ENCODE results near the gene CCDC97. TPM values are rescaled to one million over a fixed set of nuclear protein-coding genes. Genes with fewer than 3 reads are reported as not detected.

The CCDC97 gene
- total and polyA plus RNA-seq, 2 of the 8 experiments (the other 6 are each of a cell fraction or from before 2014, with no cell fraction given): 19.8 to 27.1 TPM

DNA sequence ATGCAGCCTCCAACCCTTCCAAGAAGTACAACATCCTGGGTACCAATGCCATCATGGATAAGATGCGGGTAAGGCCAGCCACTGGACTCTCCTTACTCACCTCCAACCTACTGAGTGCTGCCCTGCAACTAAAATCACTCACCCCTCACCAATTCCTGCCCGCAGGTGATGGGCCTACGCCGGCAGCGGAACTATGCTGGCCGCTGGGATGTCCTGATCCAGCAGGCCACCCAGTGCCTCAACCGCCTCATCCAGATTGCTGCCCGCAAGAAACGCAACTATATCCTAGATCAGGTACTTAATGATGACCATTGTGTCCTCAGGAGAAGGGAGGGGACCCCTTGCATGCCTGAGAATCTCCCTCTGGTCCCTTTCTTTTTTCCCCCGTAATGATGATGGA, 15.6 kb upstream of the CCDC97 start:
- H3K79me2 ChIP-seq (ENCODE audit: control insufficient read depth in 1 of 2, insufficient read depth in 2 of 2, low read length in 2 of 2): 0 out of 4 replicates have a peak, but pooled peaks cover 0 to 7% of the 10 kb centered on the region in 2 experiments
- H4K91ac ChIP-seq (replicated peaks; ENCODE audit: insufficient read length, low read length): no peak overlapping the region
- H3K36me3 ChIP-seq (ENCODE audit: control insufficient read depth in 2 of 4, insufficient read depth in 4 of 4, low read length in 3 of 4): peaks cover 71 to 99% (median 92%) of the 10 kb centered on the region in 4 experiments
- H3K23ac ChIP-seq (ENCODE audit: insufficient read length): no peak overlapping the region
- H3K14ac ChIP-seq (ENCODE audit: insufficient read length): no peak overlapping the region
- ChIA-PET POLR2A (ENCODE audit: partially characterized antibody) (interaction anchor here (0.6 to 38.6 kb wide), 3 partner anchors 9 to 114 kb away, joined by 3 to 579 read pairs (median 579); partner anchors contain the start of genes CCDC97 and HNRNPUL1), CTCF (ENCODE audit: partially characterized antibody) (interaction anchor here (0.9 to 7.8 kb wide), 2 partner anchors 12 to 88 kb away, joined by 3 to 63 read pairs; no protein-coding TSS in a partner anchor)
- no peak overlapping the region for H2BK12ac ChIP-seq (ENCODE audit: low read depth, low read length)
- no peak overlapping the region for H3K27ac ChIP-seq (ENCODE audit: low read depth, low read length)
- H2AK5ac ChIP-seq (ENCODE audit: low read depth, low read length): no peak overlapping the region
- no peak overlapping the region for H3K18ac ChIP-seq (ENCODE audit: extremely low read depth, low read length)
- H2BK120ac ChIP-seq (replicated peaks; ENCODE audit: low read depth, low read length): no peak overlapping the region
- no peak overlapping the region for H2BK20ac ChIP-seq (ENCODE audit: low read length)
- no peak overlapping the region for H4K5ac ChIP-seq (ENCODE audit: insufficient read length, low read depth, low read length)
- no peak overlapping the region for H3K4me2 ChIP-seq (ENCODE audit: insufficient read depth in 1 of 2, low read depth in 2 of 2, low read length in 2 of 2)
- no peaks in the 10 kb centered on the region for H3K27me3 ChIP-seq (replicated peaks in 1 of 4; ENCODE audit: control insufficient read depth in 3 of 4, extremely low read depth in 1 of 4, insufficient read depth in 3 of 4, low read length in 3 of 4)
- no peaks in the 10 kb centered on the region for H3K23me2 ChIP-seq (ENCODE audit: low read depth, low read length)
- no peak overlapping the region; the same call in 1 of the 2 replicates for H4K8ac ChIP-seq (ENCODE audit: extremely low read depth, insufficient read depth, low read length)
- 96% methylated on average over 10 of the region's 10 CpGs; no CpG with 5 or more reads in 1 of the 2 experiments for WGBS, 2 experiments (ENCODE audit: extremely low coverage in 1 of 2, insufficient coverage in 1 of 2, insufficient read length in 1 of 2, insufficient replicate concordance in 2 of 2, low coverage in 1 of 2, low lambda C conversion rate in 2 of 2, missing lambda C conversion rate in 1 of 2)
- H3K4me1 ChIP-seq (replicated peaks in 1 of 4; ENCODE audit: control insufficient read depth in 3 of 4, insufficient read depth in 4 of 4, low read length in 3 of 4): peaks cover 0 to 1% (median 0%) of the 10 kb centered on the region in 4 experiments; a peak in 1 of 7 replicates
- no peak overlapping the region for H3K4ac ChIP-seq (replicated peaks; ENCODE audit: insufficient read length, low read depth, low read length)
- H3K9me3 ChIP-seq (ENCODE audit: insufficient read depth in 2 of 2, low read depth in 1 of 2, low read length in 1 of 2): no peaks in the 10 kb centered on the region
- DNase-seq (ENCODE audit: low read depth in 1 of 2, low spot score in 2 of 2) (no peak), FAIRE-seq (no peak)
- peaks cover 5% of the 10 kb centered on the region; the same call in 1 of the 2 replicates for H3K79me1 ChIP-seq (ENCODE audit: low read depth, low read length)
- no peak for TF ChIP-seq SIN3A (conservative IDR thresholded peaks at IDR 0.05 in 1 of 2, IDR thresholded peaks at IDR 0.05 in 1 of 2; ENCODE audit: low read depth in 1 of 2, low read length in 2 of 2)
- TF ChIP-seq SP1 (IDR thresholded peaks at IDR 0.05; ENCODE audit: low read depth, low read length): no peak
- no peak for TF ChIP-seq SIRT6 (IDR thresholded peaks at IDR 0.05; ENCODE audit: low read length)
- TF ChIP-seq, protein P1, sequence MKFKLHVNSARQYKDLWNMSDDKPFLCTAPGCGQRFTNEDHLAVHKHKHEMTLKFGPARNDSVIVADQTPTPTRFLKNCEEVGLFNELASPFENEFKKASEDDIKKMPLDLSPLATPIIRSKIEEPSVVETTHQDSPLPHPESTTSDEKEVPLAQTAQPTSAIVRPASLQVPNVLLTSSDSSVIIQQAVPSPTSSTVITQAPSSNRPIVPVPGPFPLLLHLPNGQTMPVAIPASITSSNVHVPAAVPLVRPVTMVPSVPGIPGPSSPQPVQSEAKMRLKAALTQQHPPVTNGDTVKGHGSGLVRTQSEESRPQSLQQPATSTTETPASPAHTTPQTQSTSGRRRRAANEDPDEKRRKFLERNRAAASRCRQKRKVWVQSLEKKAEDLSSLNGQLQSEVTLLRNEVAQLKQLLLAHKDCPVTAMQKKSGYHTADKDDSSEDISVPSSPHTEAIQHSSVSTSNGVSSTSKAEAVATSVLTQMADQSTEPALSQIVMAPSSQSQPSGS (IDR thresholded peaks at IDR 0.05; ENCODE audit: low read length): no peak
- TF ChIP-seq BRCA1 (IDR thresholded peaks at IDR 0.05; ENCODE audit: low read depth, low read length): no peak
- no peak for TF ChIP-seq RBBP5 (IDR thresholded peaks at IDR 0.05; ENCODE audit: borderline replicate concordance, low read depth, low read length)
- TF ChIP-seq BACH1 (IDR thresholded peaks at IDR 0.05; ENCODE audit: low read length): no peak
- no peak for TF ChIP-seq GABPA (IDR thresholded peaks at IDR 0.05; ENCODE audit: borderline replicate concordance, insufficient read depth, low read length)
- TF ChIP-seq TBP (IDR thresholded peaks at IDR 0.05; ENCODE audit: low read depth, low read length): no peak
- TF ChIP-seq ZNF274 (IDR thresholded peaks at IDR 0.05; ENCODE audit: borderline replicate concordance, extremely low read depth, low read length): no peak
- no peak overlapping the region for H2AFZ ChIP-seq (ENCODE audit: low read length)
- no peak overlapping the region for H3K56ac ChIP-seq (replicated peaks; ENCODE audit: insufficient read length, low read depth, low read length)
- H4K20me1 ChIP-seq (replicated peaks in 1 of 2; ENCODE audit: control insufficient read depth in 1 of 2, insufficient read depth in 2 of 2, low read length in 2 of 2): peaks cover 9 to 21% of the 10 kb centered on the region in 2 experiments
- H3K9ac ChIP-seq (replicated peaks in 1 of 4; ENCODE audit: extremely low read depth in 1 of 4, low read depth in 3 of 4, low read length in 3 of 4): no peak overlapping the region
- H2BK15ac ChIP-seq (ENCODE audit: low read length): no peak overlapping the region
- no peak overlapping the region for H3K4me3 ChIP-seq (ENCODE audit: extremely low read depth in 1 of 4, insufficient read depth in 2 of 4, low read depth in 3 of 4, low read length in 4 of 4)
- no peak overlapping the region for H2BK5ac ChIP-seq (ENCODE audit: low read depth, low read length)

All from H1 (cell line).